GM21447 (cell line): ENCODE data around the gene ASRGL1.
"Not testable (repeated sequence)": the region's sequence is repeated elsewhere in the genome, so short reads cannot be mapped to it uniquely, and the experiment has no call there.

Experiments used
- ATAC-seq: cut with Tn5 transposase; IDR thresholded peaks from one replicate; pipeline ENCODE4 v1.9.1; 2021; ENCODE audit not compliant: unreplicated experiment

Gene ASRGL1

DNA sequence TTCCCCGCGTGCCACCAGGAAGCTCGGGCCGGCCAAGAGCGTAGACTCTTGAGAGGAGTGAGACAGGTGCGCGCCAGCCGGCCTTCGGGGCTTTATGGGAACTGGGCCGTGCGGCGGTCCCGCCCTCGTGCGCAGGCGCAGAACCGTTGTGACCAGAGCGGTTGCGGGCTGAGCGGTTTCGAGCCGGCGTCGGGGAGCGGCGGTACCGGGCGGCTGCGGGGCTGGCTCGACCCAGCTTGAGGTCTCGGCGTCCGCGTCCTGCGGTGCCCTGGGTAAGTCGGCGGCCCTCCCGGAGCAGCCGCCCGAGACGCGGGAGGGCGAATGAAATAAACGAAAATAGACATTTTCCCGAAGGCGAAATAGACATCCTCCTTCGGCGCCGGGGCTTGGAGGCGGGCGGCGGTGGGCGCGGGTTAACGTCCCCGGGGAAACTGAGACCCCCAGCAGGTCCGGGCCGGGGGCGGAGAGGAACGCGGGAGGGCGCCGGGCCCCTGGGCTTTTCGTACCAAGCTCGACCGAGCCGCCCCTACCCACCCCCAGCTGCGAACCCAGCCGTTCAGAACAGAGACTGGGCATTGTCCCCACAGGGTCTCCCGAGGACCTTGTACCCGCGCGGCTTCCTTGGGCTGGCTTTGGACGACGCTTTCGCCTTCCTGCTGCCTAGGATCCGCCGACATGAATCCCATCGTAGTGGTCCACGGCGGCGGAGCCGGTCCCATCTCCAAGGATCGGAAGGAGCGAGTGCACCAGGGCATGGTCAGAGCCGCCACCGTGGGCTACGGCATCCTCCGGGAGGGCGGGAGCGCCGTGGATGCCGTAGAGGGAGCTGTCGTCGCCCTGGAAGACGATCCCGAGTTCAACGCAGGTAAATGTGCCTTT is at the start of gene ASRGL1:
TSS of gene ASRGL1 (plus strand) at position 146 of the 879 bp plus-strand sequence. CDS start at position 676, 530 bp downstream.
- peak; percentile 43 for ATAC-seq

DNA sequence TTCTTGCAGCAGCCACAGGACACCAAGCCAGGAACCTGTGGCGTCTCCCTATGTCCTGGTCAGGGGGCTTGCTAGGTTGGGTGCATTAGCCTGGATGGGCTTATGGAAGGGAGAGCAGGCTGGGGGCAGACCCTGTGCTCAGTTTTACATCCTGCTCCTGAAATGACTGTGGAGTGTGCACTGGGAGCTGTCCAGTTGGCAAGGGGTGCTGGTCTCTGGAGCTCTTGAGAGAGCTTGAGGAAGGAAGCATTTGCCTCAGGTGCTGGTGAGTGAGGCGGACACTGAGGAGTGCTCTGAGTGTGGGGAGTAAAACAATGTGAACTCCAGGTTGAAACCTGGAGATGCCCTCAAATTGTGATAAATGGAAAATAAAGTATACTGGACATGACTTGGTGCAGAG is 41.7 kb upstream of the ASRGL1 start:
- ATAC-seq, result no peak

DNA sequence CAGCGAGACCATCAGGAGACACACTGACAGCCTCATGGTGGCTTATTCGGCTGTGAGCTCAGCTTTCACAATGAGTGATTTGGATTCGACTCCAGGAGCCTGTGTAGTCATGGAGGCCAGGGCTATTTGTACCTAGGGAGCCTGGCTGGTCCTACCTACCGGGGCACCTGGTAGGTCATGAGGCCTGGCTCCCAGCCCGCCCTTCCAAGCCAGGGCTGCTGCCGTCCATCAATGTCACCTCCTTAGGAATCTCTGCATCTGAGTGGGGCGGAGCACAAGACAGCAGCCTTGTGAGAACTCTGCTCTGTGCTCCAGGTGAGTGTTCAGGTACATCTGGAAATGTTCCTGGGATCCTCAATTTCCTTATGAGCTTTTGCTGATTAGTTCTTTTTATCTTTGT is 38.3 kb upstream of the ASRGL1 start, which contains the start of gene SCGB1D4:
TSS of gene SCGB1D4 (minus strand) at position 101 of the 400 bp plus-strand sequence. CDS start at position 36, 65 bp downstream.
- ATAC-seq, result no peak

DNA sequence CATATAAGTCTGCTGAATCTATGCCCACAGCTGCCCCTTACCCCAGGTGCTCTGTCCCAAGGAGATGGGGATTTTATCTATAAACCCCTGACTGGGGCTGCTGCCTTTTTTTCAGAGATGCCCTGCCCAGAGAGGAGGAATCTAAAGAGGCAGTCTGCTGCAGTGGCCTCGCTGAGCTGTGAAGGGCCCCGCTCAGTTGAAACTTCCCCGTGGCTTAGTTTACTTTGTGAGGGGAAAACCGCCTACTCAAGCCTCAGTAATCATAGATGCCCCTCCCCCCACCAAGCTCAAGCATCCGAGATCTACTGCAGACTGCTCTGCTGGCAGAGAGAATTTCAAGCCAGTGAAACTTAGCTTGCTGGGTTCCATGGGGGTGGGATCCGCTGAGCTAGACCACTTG is 31.0 kb upstream of the ASRGL1 start:
- ATAC-seq, result no peak

DNA sequence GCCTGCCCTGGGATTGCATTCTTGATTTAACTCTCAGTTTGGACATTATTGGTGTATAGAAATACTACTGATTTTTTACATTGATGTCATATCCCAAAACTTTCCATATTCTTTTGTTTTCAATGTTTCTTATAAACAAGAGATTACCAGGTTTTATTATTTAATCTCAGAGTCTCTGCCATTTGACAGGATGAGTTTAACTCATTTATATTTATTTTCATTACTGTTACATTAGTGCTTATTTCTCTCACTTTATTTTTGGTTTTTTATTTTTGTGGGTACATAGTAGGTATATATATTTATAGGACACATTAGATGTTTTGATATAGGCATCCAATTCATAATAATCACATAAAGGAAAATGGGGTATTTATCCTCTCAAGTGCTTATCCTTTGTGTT is 29.3 kb upstream of the ASRGL1 start:
- ATAC-seq, result no peak

DNA sequence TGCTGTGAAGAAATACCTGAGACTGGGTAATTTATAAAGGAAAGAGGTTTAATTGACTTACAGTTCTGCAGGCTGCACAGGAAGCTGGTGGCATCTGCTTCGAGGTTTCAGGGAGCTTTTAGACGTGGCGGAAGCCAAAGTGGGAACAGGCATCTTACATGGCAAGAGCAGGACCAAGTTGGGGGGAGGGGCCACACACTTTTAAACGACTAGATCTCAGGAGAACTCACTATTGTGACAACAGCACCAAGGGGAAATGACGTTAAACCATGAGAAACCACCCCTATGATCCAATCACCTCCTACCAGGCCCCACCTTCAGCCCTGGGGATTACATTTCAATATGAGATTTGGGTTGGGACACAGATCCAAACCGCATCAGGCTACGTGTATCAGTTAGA is 27.3 kb upstream of the ASRGL1 start:
- ATAC-seq, result no peak

DNA sequence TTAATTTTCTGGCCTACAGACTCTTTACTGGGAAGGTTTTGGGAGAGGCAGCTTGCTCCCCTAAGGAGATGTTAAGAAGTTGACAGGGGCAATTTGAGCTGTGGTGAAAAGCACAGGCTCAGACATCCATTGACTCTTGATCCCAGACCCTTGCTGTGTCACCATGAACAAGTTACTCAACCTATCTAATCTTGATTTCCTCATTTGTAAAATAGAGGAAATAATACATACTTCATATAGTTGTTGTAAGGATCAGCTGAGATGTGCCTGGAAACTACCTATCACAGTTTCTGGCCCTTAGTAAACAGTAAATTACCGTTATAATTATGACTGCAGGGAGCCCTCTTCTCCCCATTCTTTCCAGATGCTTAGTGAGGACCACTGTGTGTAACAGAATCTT is 21.8 kb upstream of the ASRGL1 start:
- ATAC-seq, result no peak

DNA sequence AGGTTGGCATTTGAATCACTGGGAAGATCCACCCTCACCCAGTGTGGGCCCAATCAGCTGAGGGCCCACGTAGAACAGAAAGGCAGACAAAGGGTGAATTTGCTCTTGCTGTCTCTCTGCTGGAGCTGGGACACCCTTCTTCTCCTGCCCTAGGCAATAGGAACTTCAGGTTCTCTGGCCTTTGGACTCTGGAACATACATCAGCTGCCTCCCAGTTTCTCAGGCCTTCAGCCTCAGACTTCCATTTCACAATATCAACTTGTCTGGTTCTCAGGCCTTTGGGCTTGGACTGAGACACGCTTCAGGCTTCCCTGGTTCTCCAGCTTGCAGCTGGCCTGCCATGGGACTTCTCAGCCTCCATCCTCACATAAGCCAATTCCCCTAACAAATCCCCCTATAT is 14.7 kb upstream of the ASRGL1 start:
- ATAC-seq, result no peak

DNA sequence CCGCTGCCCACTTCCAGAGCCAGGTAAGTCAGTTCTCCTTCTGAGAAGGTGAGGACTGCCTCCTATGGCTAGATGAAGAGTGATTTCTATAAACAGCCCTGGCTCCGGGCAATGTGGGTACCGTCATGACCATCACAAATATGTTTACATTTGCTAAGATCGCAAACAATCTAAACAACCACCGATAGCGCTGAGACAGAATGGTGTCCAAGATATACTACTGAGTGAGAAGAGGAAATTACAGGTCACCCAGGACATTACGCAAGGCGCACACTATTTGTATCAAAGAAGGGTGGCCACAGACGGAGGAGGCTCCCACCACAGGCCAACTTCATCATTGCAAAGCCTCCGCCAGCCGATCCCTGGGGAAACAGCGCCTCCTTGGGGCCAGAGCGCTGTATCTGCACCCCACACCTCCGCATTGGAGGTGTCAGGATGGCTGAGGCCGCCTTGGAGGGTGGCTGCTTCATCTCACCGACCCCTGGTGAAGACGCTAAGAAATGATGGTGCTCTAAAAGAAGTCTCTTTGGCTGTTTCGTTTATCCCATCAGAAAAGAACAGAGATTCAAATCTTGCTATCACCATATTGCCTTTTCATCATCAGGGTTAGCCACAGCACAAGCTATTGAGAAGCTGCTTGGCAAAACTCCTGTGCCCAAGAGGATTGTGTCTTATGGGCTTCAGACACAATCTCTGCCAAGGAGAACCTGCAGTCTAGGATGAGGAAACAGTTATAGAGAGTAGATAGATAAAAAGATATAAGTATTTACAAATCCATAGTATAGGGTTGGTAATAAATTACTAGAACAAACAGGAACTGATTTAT is 12.3 kb upstream of the ASRGL1 start:
- no peak for ATAC-seq

DNA sequence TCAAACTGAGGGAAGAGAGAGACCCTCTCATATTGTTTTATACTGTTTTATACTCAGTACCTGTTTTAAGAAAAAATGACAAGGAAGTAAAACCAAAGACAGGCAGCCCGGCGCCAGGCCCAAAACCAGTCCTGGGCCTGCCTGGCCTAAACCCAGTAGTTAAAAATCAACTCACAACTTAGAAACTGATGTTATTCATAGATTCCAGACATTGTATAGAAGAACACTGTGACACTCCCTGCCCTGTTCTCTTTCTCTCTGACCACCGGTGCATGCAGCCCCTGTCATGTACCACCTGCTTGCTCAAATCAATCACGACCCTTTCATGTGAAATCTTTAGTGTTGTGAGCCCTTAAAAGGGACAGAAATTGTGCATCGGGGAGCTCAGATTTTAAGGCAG is 11.5 kb upstream of the ASRGL1 start:
- ATAC-seq, result not testable (repeated sequence)

DNA sequence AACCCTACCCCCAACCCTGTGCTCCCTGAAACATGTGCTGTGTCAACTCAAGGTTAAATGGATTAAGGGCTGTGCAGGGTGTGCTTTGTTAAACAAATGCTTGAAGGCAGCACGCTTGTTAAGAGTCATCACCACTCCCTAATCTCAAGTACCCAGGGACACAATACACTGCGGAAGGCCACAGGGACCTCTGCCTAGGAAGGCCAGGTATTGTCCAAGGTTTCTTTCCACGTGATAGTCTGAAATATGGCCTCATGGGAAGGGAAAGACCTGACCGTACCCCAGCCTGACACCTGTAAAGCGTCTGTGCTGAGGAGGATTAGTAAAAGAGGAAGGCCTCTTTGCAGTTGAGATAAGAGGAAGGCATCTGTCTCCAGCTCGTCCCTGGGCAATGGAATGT is 10.5 kb upstream of the ASRGL1 start:
- not testable (repeated sequence) for ATAC-seq

DNA sequence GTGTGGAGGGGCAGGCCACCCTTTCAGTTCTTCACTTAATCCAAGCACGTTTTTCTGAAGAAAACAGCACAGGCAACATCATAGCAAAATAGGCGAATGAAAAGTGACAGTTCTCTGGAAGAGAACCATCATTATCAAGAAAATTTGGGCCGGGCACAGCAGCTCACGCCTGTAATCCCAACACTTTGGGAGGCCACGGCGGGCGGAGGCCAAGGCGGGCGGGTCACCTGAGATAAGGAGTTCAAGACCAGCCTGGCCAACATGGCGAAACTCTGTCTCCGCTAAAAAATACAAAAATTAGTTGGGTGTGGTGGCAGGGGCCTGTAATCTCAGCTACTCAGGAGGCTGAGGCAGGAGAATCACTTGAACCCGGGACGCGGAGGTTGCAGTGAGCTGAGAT is 9.7 kb upstream of the ASRGL1 start:
- ATAC-seq, result not testable (repeated sequence)

DNA sequence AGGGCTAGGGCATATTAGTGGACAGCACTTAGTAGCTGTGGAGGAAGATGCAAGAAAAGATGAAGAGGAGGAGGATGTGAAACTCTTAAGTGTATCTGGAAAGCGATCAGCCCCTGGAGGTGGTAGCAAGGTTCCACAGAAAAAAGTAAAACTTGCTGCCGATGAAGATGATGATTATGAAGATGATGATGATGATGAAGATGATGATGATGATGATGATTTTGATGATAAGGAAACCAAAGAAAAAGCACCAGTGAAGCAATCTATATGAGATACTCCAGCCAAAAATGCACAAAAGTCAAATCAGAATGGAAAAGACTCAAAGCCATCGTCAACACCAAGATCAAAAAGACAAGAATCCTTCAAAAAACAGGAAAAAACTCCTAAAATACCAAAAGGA is 6.0 kb upstream of the ASRGL1 start:
- not testable (repeated sequence) for ATAC-seq

DNA sequence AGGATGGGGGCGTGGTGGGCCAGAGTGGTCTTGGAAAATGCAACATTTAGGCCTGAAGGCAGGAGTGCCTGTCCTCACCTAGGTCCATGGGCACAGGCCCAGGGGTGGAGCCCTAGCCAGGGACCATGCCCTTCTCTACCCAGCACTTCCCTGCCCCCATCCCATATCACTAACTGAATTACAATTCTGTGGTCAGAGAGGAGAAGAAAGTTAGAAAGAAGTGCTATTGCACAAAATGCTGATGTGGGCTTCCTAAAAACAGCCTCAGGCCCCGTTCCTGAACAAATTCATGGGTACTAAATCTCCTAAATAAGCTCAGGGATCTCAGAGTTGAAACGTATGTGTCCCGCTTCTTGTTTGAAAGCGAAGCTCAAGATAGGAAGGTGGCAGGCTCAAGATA is 3.5 kb upstream of the ASRGL1 start:
- no peak for ATAC-seq

DNA sequence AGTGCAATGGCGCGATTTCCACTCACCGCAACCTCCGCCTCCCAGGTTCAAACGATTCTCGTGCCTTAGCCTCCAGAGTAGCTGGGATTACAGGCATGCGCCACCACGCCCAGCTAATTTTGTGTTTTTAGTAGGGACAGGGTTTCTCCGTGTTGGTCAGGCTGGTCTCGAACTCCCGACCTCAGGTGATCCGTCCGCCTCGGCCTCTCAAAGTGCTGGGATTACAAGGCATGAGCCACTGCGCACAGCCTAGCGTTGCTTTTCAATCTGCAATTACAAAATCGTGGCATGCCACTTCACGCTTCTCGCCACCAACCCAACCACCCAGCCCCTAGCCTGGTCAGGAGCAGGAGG is 322 bp upstream of the ASRGL1 start:
- ATAC-seq, result not testable (repeated sequence)

DNA sequence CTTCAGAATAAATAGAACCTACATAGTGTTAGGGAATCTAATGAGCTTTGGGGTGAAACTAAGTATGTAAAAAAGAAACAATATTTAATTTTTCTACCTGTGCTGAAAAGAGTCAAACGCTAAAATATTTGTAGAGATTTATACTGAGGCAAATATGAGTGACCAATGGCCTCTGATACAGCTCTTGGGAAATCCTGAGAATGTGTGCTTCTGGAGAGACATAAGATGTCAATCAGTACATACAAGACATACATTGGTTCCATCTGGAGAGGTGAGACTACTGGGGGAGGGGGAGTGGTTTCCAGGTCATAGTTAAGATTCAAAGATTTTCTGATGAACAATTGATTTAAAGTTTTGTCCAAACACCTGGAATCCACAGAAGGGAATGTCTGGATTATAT is 970 bp downstream of the ASRGL1 start:
- ATAC-seq, result no peak

DNA sequence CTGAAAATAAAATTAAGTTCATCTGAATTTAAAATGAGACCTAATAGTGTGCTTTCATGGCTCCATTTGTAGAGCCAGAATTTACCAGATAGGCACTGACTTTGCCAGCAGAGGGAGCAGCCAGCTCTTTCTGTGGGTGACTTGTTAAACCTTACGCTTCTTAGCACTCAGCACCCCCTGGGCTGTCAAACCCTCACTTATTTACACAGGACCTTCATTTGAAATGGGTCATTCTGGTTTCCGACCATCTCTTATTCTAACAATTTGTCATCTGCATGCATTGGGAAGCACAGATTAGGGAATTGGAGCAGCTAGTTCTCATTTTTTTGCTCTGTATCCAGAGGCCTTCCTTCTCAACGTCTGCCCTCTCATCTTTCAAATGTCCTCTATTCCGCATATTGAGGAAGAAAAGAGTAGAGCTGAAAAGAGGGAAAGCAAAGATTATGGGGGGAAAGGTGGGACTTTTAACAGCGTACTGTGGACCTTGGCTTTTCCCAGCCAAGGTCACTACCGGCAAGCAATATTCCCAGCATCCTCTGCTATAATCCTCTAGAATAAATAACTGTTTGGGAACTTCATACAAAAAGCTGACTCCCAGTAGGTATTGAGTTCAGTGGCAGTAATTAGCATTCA is 3.1 kb downstream of the ASRGL1 start:
- no peak for ATAC-seq

DNA sequence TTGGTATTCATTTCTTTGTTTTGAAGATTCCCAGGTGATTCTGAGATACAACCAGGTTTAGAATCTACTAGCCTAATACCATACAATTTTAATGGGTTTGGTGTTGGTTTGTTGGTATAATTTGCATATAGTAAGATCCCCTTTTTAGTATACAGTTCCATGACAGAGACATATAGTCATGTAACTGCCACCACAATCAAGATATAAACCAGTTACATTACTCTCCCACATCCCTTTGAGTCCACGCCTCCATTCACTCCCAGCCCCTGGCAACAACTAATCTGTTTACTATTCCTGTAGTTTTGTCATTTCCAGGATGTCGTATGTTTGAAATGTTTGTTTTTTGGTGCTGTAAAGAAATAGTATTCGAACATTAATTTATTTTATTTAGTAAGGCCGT is 4.3 kb downstream of the ASRGL1 start:
- no peak for ATAC-seq

DNA sequence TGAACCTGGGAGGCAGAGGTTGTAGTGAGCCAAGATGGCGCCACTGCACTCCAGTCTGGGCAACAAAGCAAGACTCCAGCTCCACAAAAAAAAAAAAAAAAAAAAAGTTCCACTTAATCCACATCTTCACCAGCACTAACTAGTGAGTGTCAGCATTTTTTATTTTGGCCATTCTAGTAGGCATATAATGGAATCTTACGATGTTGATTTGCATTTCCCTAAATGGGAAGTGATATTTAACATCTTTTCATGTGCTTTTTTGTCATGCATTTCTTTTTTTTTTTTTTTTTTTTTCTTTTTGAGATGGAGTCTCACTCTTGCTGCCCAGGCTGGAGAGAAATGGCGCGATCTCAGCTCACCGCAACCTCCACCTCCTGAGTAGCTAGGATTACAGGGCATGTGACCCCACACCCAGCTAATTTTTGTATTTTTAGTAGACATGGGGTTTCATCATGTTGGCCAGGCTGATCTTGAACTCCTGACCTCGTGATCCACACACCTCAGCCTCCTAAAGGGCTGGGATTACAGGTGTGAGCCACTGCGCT is 6.5 kb downstream of the ASRGL1 start:
- ATAC-seq, result not testable (repeated sequence)

DNA sequence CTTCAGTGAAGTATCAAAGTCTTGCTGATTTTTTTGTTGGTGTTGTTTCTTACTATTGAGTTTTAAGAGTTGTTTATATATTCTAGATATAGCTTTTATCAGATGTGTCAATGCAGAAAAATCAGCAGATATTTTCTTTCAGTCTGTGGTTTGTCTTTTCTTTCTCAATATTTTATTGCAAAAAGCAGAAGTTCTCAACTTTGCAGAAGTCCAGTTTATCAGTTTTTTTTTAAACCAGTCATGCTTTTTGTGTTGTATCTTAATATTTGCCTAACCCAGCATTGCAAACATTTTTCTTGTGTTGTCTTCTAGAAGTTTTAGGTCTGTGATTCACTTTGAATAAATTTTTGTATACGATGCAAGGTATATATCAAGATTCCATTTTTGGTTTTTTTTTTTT is 7.0 kb downstream of the ASRGL1 start:
- ATAC-seq, result no peak

DNA sequence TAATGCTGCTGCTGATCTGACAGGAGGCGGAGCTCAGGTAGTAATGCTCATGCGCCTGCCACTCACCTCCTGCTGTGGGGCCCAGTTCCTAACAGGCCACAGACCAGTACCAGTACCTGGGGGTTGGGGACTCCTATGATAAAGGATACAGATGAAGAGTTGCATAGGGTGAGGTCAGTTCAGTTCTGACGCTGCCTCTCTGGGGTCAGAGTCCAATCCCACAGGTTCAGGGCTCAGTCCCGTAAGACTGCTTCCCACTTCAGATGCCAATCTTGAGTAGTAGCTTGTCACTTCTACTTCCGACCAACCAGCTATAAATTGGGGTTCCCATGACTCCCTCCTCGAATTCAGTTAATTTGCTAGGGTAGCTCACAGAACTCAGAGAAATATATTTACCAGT is 8.6 kb downstream of the ASRGL1 start:
- no peak for ATAC-seq
